ENCODE results near the gene TMEM132E. TPM values are rescaled to one million over a fixed set of nuclear protein-coding genes. Genes with fewer than 3 reads are reported as not detected.

TMEM132E gene
- total and polyA plus RNA-seq, 2 of the 4 experiments (the other 2 are of a cell fraction) = not detected

GRCh38 chr17:34634551-34635160 lies 55.3 kb downstream of the TMEM132E start:
- Histone ChIP-seq H2AK9ac (replicated peaks; ENCODE audit: low read depth, low read length, poor library complexity) (no peak overlapping the region), H3K27me3 (ENCODE audit: control insufficient read depth, insufficient read depth, low read length) (peaks cover 9% of the 10 kb centered on the region; the same call in 1 of the 2 replicates), H3K4me3 (ENCODE audit: insufficient read depth, low read depth, low read length) (no peak overlapping the region), H3K23ac (ENCODE audit: low read depth, low read length) (no peak overlapping the region), H4K91ac (ENCODE audit: insufficient read depth, low read depth, low read length) (no peak overlapping the region), H2BK120ac (ENCODE audit: low read depth, low read length) (no peak overlapping the region), H2BK20ac (ENCODE audit: low read depth, low read length) (no peak overlapping the region), H4K5ac (ENCODE audit: low read depth, low read length) (no peak overlapping the region), H3K79me1 (ENCODE audit: low read depth in 1 of 2, low read length in 2 of 2) (no peaks in the 10 kb centered on the region), H3K9ac (ENCODE audit: low read depth, low read length) (no peak overlapping the region), H3K56ac (ENCODE audit: extremely low read depth, insufficient read depth, low read length) (no peak overlapping the region), H3K4me2 (ENCODE audit: low read depth, low read length) (no peak overlapping the region), H3K14ac (replicated peaks; ENCODE audit: low read depth, low read length) (no peak overlapping the region), H2BK5ac (ENCODE audit: low read depth, low read length, poor library complexity, severe bottlenecking) (no peak overlapping the region), H3K27ac (ENCODE audit: insufficient read depth, low read length) (no peak overlapping the region), H2AK5ac (ENCODE audit: low read depth, low read length) (no peak overlapping the region), H3K9me3 (ENCODE audit: control insufficient read depth, insufficient read depth, low read length) (no peaks in the 10 kb centered on the region), H2AFZ (replicated peaks; ENCODE audit: low read length, poor library complexity) (no peak overlapping the region), H3K4ac (ENCODE audit: low read depth, low read length) (no peak overlapping the region), H4K8ac (ENCODE audit: low read depth in 2 of 2, low read length in 2 of 2) (no peak overlapping the region), H4K20me1 (ENCODE audit: insufficient read depth, low read length) (no peaks in the 10 kb centered on the region), H3K18ac (ENCODE audit: low read depth, low read length) (no peak overlapping the region), H3K36me3 (ENCODE audit: control insufficient read depth, insufficient read depth, low read length) (no peaks in the 10 kb centered on the region), H3K4me1 (ENCODE audit: control insufficient read depth, insufficient read depth, low read length) (no peaks in the 10 kb centered on the region), H2BK15ac (ENCODE audit: low read depth, low read length) (no peak overlapping the region), H3K9me1 (ENCODE audit: insufficient read depth, low read length) (no peaks in the 10 kb centered on the region)
- ChIA-PET CTCF (interaction anchor here (1.2 kb wide), 1 partner anchor 92 kb away, joined by 3 read pairs; no protein-coding TSS in a partner anchor), POLR2A (ENCODE audit: unreplicated experiment) (no interaction called here)
- TF ChIP-seq SMC3 (IDR thresholded peaks at IDR 0.05; ENCODE audit: low read depth, low read length) = no peak
- TF ChIP-seq RCOR1 (IDR thresholded peaks at IDR 0.05; ENCODE audit: insufficient replicate concordance, low read length) = no peak
- TF ChIP-seq USF2 (IDR thresholded peaks at IDR 0.05; ENCODE audit: low read depth, low read length) = no peak
- TF ChIP-seq BHLHE40 (IDR thresholded peaks at IDR 0.05; ENCODE audit: low read depth, low read length) = no peak
- no peak for TF ChIP-seq POLR2A (IDR thresholded peaks at IDR 0.05; ENCODE audit: low read depth, low read length)
- TF ChIP-seq CEBPB (IDR thresholded peaks at IDR 0.05; ENCODE audit: low read depth, low read length) = no peak
- TF ChIP-seq MAZ (IDR thresholded peaks at IDR 0.05; ENCODE audit: borderline replicate concordance, low read depth, low read length) = no peak
- TF ChIP-seq FOS (IDR thresholded peaks at IDR 0.05; ENCODE audit: low read depth, low read length) = no peak
- no peak for TF ChIP-seq MXI1 (IDR thresholded peaks at IDR 0.05; ENCODE audit: borderline replicate concordance, low read depth, low read length)
- no peak for TF ChIP-seq MAFK (IDR thresholded peaks at IDR 0.05; ENCODE audit: low read depth, low read length)
- TF ChIP-seq RAD21 (IDR thresholded peaks at IDR 0.05; ENCODE audit: low read length) = no peak
- TF ChIP-seq CTCF (conservative IDR thresholded peaks at IDR 0.05; ENCODE audit: low read depth, low read length) = no peak
- no peak for TF ChIP-seq ELK1 (IDR thresholded peaks at IDR 0.05; ENCODE audit: borderline replicate concordance, low read depth, low read length)
- no peak for TF ChIP-seq CHD1 (IDR thresholded peaks at IDR 0.05; ENCODE audit: low read depth, low read length)
- BruUV-seq (replicated peaks) = no TSS peak
- dilution Hi-C loops (cut with HindIII; ENCODE audit: low sequenced_read_pairs, unreplicated experiment) = no loop called here
- intact Hi-C loops (cut with micrococcal nuclease) = no loop called here
- DNase-seq (no peak), ATAC-seq (ENCODE audit: low read depth) (no peak)
- WGBS, 2 experiments (ENCODE audit: extremely low coverage in 2 of 2, insufficient read length in 1 of 2) = 50% methylated on average over 2 of the region's 15 CpGs; no CpG with 5 or more reads in 1 of the 2 experiments
- in situ Hi-C loops (cut with MboI; ENCODE audit: low sequenced_read_pairs) = loop anchor here (25.0 kb wide), 1 partner anchor 478 kb away; the partner anchor contains the start of genes FNDC8 and RAD51D

All from IMR-90 (cell line).